ENCODE measurements around the gene MARVELD3.

GRCh38 chr16:71670537-71670936 lies 44.6 kb downstream of the MARVELD3 start:
- TF ChIP-seq CTCF (IDR thresholded peaks at IDR 0.05) (no peak), EZH2 (IDR thresholded peaks at IDR 0.05; ENCODE audit: borderline replicate concordance, insufficient read depth, low read depth, low read length, poor library complexity, severe bottlenecking) (no peak)

All from B cell (primary cell).